GM04504 (cell line): ENCODE measurements around the gene EPB41L2.

ENCODE experiments used
- DNase-seq: peaks from one replicate; pipeline ENCODE4 v3.0.0-alpha.2; 2012; ENCODE audit warnings: low read depth

EPB41L2 gene

GRCh38 chr6:130978180-130978579 is 84.9 kb downstream of the EPB41L2 start:
- no peak for DNase-seq

DNA sequence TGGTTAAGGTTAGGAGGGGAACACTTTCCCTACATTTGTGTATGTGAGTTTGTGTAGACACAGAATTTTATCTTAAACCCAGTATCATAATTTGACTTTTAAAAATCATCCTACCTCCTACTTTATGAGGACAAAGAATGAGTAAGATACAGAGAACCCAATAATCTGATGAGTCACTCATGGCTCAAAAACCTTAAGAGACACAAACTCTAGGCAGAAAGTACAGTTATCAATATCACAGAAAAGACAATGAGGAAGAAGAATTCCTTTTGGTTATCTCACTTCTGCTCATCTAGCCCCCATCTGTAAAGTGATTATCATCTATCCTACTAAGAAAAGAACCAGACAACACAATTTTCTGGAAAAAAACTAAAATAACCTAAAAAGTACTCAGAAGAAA is 87.7 kb downstream of the EPB41L2 start:
- DNase-seq, result no peak

- DNase-seq, result no peak
Observed at GRCh38 chr6:130973521-130974277, 89.3 kb downstream of the EPB41L2 start.

GRCh38 chr6:130971504-130971903 is 91.5 kb downstream of the EPB41L2 start:
- DNase-seq, result no peak

- no peak for DNase-seq
Observed at GRCh38 chr6:130970839-130971410, 92.1 kb downstream of the EPB41L2 start.

GRCh38 chr6:130969791-130970491 is 93.1 kb downstream of the EPB41L2 start:
- peak; percentile 47 for DNase-seq

DNA sequence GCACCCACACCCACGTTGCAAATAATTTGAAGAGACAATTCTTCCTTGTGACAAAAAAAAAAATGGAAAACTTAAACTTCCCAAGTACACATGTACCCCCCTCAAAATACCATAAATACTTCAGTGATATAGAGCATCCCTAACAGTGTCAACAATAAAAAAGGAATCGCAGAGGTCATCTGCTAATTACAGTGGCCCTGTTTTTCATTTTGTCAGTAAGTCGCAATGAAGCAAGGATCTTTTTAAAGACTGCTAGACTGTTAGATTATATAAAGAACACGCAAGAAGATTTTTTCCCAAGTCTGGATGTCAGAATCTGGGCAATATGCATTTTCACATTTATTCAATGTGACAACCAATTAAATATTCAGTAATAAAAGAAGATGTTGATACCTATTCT is 93.9 kb downstream of the EPB41L2 start:
- DNase-seq, result no peak

GRCh38 chr6:130968476-130968875 is 94.6 kb downstream of the EPB41L2 start:
- DNase-seq, result no peak

GRCh38 chr6:130967502-130968445 is 95.3 kb downstream of the EPB41L2 start:
- DNase-seq, result no peak

DNA sequence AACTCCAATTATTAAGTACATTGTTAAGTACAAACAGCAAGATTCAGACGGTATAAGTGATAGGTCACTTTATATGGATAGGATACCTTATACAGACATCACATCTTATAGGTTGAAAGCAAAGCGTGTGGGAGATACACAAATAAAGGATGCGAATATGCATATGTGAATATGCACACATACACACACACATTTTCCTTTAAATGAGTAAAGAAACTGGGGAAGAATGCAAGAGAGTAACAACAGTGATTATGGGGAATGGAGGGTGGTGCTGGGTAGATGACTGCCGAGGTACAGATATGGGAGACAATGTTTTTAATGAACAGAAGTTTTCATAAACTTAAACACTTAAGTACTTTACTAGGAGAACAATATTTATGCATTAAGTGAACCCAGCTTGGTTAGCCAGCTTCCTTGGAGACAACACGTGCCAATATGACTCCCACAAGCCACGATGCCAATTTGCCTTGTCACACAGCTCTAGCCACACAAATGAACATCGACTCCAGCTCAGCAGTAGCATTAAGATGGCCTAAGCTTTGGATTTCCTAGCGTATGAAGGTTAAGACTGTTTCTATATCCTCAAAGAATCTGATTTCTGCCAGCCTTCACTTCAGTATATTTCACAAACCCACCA is 96.6 kb downstream of the EPB41L2 start:
- no peak for DNase-seq

- peak; percentile 72 for DNase-seq
Observed at GRCh38 chr6:130965656-130966055, 97.4 kb downstream of the EPB41L2 start.

DNA sequence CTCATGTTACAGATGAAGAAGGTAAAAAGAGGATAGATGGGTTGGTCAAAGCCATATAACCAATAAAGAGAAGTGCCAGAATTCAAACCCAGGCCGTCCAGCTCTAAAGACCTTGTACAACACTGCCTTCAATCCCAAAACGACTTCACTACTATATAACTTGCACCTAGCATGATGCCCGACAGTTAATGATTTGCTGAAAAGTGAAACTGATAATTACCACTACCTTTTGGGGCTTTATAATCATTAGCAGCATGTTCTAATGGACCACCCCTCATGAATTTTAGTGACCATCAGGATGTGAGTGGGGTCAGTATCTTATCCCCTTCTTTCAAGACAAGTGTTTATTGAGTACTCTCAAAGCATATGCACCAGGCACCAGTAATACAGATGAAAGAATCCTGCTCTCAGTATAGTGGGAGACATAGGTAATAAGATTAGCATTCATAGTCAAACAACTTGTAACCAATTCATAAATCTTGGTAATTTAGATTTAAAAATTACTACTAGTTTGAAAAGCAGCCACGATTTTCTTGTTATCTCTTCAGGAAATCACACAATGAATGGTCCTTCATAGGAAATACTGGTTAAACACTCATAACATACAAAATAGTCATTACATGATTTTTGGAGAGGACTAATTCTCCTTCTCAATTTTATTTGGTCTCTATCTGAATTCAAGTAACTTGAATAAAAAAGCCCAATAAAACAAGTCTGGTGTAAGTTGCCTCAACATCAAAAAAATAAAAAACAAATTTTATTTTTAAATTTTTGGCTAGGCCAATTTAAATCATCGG is 98.0 kb downstream of the EPB41L2 start:
- no peak for DNase-seq

- no peak for DNase-seq
Observed at GRCh38 chr6:130964289-130964688, 98.8 kb downstream of the EPB41L2 start.

GRCh38 chr6:130962966-130963365 is 100.1 kb downstream of the EPB41L2 start:
- no peak for DNase-seq

GRCh38 chr6:130961148-130961547 is 101.9 kb downstream of the EPB41L2 start:
- DNase-seq, result no peak

DNA sequence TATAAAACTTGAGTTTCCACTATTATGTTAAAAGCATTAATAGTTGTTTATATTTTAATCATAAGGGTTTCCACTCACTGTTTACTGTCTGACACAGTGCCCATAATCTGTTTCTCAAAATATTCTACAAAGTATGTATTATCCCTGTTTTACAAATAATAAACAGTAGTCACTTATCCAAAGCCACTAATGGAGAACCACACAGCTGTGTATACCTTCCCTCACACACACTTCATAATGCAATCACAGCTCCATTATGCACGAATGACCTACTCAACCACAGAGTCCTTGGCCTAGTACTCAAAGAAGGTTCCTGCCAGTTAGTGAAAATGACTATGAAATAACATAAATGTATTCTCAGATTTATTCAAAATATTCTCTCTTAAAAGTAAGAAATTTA is 103.1 kb downstream of the EPB41L2 start:
- no peak for DNase-seq

- no peak for DNase-seq
Observed at GRCh38 chr6:130958468-130958867, 104.6 kb downstream of the EPB41L2 start.

- DNase-seq, result no peak
Observed at GRCh38 chr6:130955755-130956154, 107.3 kb downstream of the EPB41L2 start.

GRCh38 chr6:130949553-130949952 is 113.5 kb downstream of the EPB41L2 start:
- DNase-seq, result no peak

DNA sequence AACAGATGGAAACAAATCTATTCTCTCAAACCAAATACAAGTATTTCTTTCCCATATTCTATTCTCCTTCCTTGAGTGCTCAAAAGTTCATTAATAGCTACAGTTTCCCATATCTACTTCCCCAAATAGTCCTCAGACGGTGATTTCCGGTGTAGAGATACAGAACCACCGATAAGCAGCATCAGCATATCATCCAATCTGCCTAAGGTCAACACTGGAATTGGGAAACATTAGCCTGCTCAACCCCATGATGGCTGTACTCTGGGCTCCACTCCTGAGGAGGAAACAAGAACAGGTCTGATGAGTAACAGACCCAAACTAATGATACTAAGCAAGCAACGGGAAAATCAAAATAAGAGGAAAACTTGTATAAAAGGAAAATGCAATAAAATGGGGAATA is 115.6 kb downstream of the EPB41L2 start:
- DNase-seq, result no peak

- DNase-seq, result no peak
Observed at GRCh38 chr6:130946076-130946475, 117.0 kb downstream of the EPB41L2 start.
